Right lobe of liver (tissue), 4 donors: Measurements from ENCODE around the gene TFRC.
"Not testable (repeated sequence)": the region's sequence is repeated elsewhere in the genome, so short reads cannot be mapped to it uniquely, and the experiment has no call there.

Experiments used
- CTCF ChIP-seq, 4 donors: fragments of 200-600 bp in 3 of 4; fragments of 450-650 bp in 1 of 4; IDR thresholded peaks; one replicate each; pipeline versions ENCODE4 v1.5.1 to v1.8.0; 2016 to 2022; ENCODE audit warnings: antibody characterized with exemption in 4 of 4, mild to moderate bottlenecking in 2 of 4
- POLR2A ChIP-seq: fragments of 450-650 bp; IDR thresholded peaks from one replicate; pipeline ENCODE4 v1.6.1; 2017; ENCODE audit warnings: antibody characterized with exemption, mild to moderate bottlenecking
- donor health status: DM: no; HTN: no; CAD: no.
- donor health status: DM: no; HTN: no; CAD: no.
- donor health status: DM: no; HTN: yes; CAD: no.

- not testable (repeated sequence) for TF ChIP-seq CTCF (IDR thresholded peaks at IDR 0.05); POLR2A
Measured at GRCh38 chr3:196080101-196080846, 1.6 kb downstream of the TFRC start.
